A673 (cell line): ENCODE data around the gene TGFA. TPM values are rescaled to one million over a fixed set of nuclear protein-coding genes. Genes with fewer than 3 reads are reported as not detected.
A peak's percentile ranks its signal among the peaks of the same experiment; 100 is the strongest.

Experiments
- BruUV-seq: library from RNA; stranded (reverse); fragments of 400-500 nt; replicated peaks from 2 replicates; lab custom pipeline; 2021; lab: Mats Ljungman, UMichigan
- CTCF ChIA-PET: fragments of 300-600 bp; sonication (Branson Sonifier 250); formaldehyde crosslinking; loops from one replicate; lab custom pipeline; 2022; ENCODE audit warnings: antibody characterized with exemption; lab: Charles Lee
- POLR2A ChIA-PET: fragments of 300-600 bp; sonication (Branson Sonifier 250); formaldehyde crosslinking; loops from one replicate; lab custom pipeline; 2022; ENCODE audit warnings: antibody characterized with exemption; ENCODE audit not compliant: low non-redundant PET; lab: Charles Lee
- DNase-seq: peaks from one replicate; pipeline ENCODE4 v3.0.0-alpha.2; 2015; ENCODE audit warnings: low spot score
- H3K27ac ChIP-seq: fragments of 200-600 bp; sonication (generic); 2 replicates; pipeline ENCODE4 v1.5.1; 2016; ENCODE audit warnings: mixed run types, low read depth, mild to moderate bottlenecking, mixed read lengths, antibody characterized with exemption, low read length; ENCODE audit not compliant: poor library complexity, severe bottlenecking
- H3K27me3 ChIP-seq: fragments of 200-600 bp; sonication (generic); replicated peaks from 2 replicates; pipeline ENCODE4 v1.6.1; 2017; ENCODE audit warnings: mixed run types, low read depth, mild to moderate bottlenecking, mixed read lengths, antibody characterized with exemption, low read length; ENCODE audit not compliant: insufficient read depth, poor library complexity
- H3K36me3 ChIP-seq: fragments of 200-600 bp; sonication (generic); 2 replicates; pipeline ENCODE4 v1.6.1; 2016; ENCODE audit warnings: mixed run types, mild to moderate bottlenecking, mixed read lengths, antibody characterized with exemption, low read length; ENCODE audit not compliant: insufficient read depth, poor library complexity, severe bottlenecking
- H3K4me1 ChIP-seq: fragments of 200-600 bp; sonication (generic); 2 replicates; pipeline ENCODE4 v1.6.1; 2017; ENCODE audit warnings: mixed run types, mild to moderate bottlenecking, mixed read lengths, antibody characterized with exemption, low read length; ENCODE audit not compliant: insufficient read depth, poor library complexity, severe bottlenecking
- H3K4me3 ChIP-seq: fragments of 200-600 bp; sonication (generic); 2 replicates; pipeline ENCODE4 v1.5.1; 2016; ENCODE audit warnings: low read depth, mixed run types, mild to moderate bottlenecking, mixed read lengths, low read length; ENCODE audit not compliant: poor library complexity, severe bottlenecking
- H3K9me3 ChIP-seq: fragments of 200-600 bp; sonication (generic); 2 replicates; pipeline ENCODE4 v1.6.1; 2016; ENCODE audit warnings: mixed run types, low read depth, mild to moderate bottlenecking, mixed read lengths, antibody characterized with exemption, low read length; ENCODE audit not compliant: poor library complexity, severe bottlenecking
- CTCF ChIP-seq: fragments of 300-800, 200-600 bp; sonication (generic); conservative IDR thresholded peaks from 2 replicates; pipeline ENCODE4 v1.5.1; 2017; ENCODE audit warnings: low read depth, mild to moderate bottlenecking, antibody characterized with exemption, low read length, moderate library complexity, mixed read lengths
- EZH2 ChIP-seq: fragments of 200-600 bp; sonication (generic); IDR thresholded peaks from 2 replicates; pipeline ENCODE4 v1.6.1; 2017; ENCODE audit warnings: borderline replicate concordance, low read depth, mild to moderate bottlenecking, mixed read lengths, antibody characterized with exemption, low read length; ENCODE audit not compliant: poor library complexity, severe bottlenecking
- intact Hi-C: fragments of 100-400 bp; cut with micrococcal nuclease; formaldehyde crosslinking; loops from one replicate; pipeline ENCODE4 v1.10.0; 2022; ENCODE audit not compliant: unreplicated experiment
- total RNA-seq: library from RNA; stranded (reverse); gene quantifications from 2 replicates; pipeline ENCODE4 v1.2.3, GENCODE V29; 2021

TGFA gene
- total RNA-seq, 1 experiment from 2014 or later, result 0.13 TPM

- Histone ChIP-seq H3K27ac (no peak overlapping the region), H3K4me3 (peak overlapping the region; percentile 51), H3K36me3 (no peaks in the 10 kb centered on the region), H3K4me1 (peaks cover 4% of the 10 kb centered on the region), H3K9me3 (no peaks in the 10 kb centered on the region), H3K27me3 (peaks cover 77% of the 10 kb centered on the region)
- POLR2A ChIA-PET, result no interaction called here
- TF ChIP-seq CTCF, result no peak
- TF ChIP-seq EZH2, result peak; percentile 50
- intact Hi-C loops, result loop anchor here (5.0 kb wide), 1 partner anchor 250 kb away; the partner anchor contains the start of gene FAM136A
- no TSS peak for BruUV-seq
- peak; percentile 13 for DNase-seq
- CTCF ChIA-PET, result interaction anchor here (0.8 kb wide), 1 partner anchor 65 kb away, joined by 3 read pairs; no protein-coding TSS in a partner anchor
Observed at GRCh38 chr2:70552501-70553333, 909 bp downstream of the TGFA start.

- TF ChIP-seq CTCF (no peak), EZH2 (no peak)
- no TSS peak for BruUV-seq
- ChIA-PET POLR2A (no interaction called here), CTCF (no interaction called here)
- Histone ChIP-seq H3K9me3 (no peaks in the 10 kb centered on the region), H3K27me3 (peaks cover 78% of the 10 kb centered on the region), H3K27ac (no peak overlapping the region), H3K4me3 (no peak overlapping the region), H3K36me3 (no peaks in the 10 kb centered on the region), H3K4me1 (peaks cover 4% of the 10 kb centered on the region)
- intact Hi-C loops, result loop anchor here (5.0 kb wide), 1 partner anchor 249 kb away; the partner anchor contains the start of gene FAM136A
- no peak for DNase-seq
Observed at GRCh38 chr2:70551167-70551566, 2.5 kb downstream of the TGFA start.

- intact Hi-C loops, result loop anchor here (5.0 kb wide), 1 partner anchor 248 kb away; the partner anchor contains the start of gene FAM136A
- H3K27me3 ChIP-seq, result peaks cover 86% of the 10 kb centered on the region
- POLR2A ChIA-PET, result no interaction called here
Observed at GRCh38 chr2:70549962-70550361, 3.7 kb downstream of the TGFA start.

More at GRCh38 chr2:70549962-70550361, 3.7 kb downstream of the TGFA start:
- CTCF ChIA-PET, result no interaction called here
- Histone ChIP-seq H3K36me3 (no peaks in the 10 kb centered on the region), H3K9me3 (no peaks in the 10 kb centered on the region), H3K27ac (no peak overlapping the region), H3K4me3 (no peak overlapping the region), H3K4me1 (peaks cover 4% of the 10 kb centered on the region)
- TF ChIP-seq CTCF (no peak), EZH2 (no peak)
- DNase-seq, result no peak
- BruUV-seq, result no TSS peak
